Colonic mucosa (tissue), 4 donors: ENCODE data around the gene ZNF197. TPM values are rescaled to one million over a fixed set of nuclear protein-coding genes. Genes with fewer than 3 reads are reported as not detected.

Experiments used
- DNase-seq: peaks from one replicate; pipeline ENCODE4 v3.0.0-alpha.2; 2020
- H3K27ac ChIP-seq: fragments of 200-600 bp; one replicate; pipeline ENCODE4 v1.8.0; 2021
- H3K27me3 ChIP-seq: fragments of 200-600 bp; one replicate; pipeline ENCODE4 v1.8.0; 2021
- H3K36me3 ChIP-seq: fragments of 200-600 bp; one replicate; pipeline ENCODE4 v1.8.0; 2021
- H3K4me1 ChIP-seq: fragments of 200-600 bp; one replicate; pipeline ENCODE4 v1.8.0; 2021; ENCODE audit warnings: mild to moderate bottlenecking
- H3K4me3 ChIP-seq: fragments of 200-600 bp; one replicate; pipeline ENCODE4 v1.8.0; 2021
- H3K9ac ChIP-seq, 2 donors: one replicate each; pipeline ENCODE4 v1.7.0; 2013; ENCODE audit warnings: control low read depth in 2 of 2, low read depth in 2 of 2, low read length in 2 of 2
- H3K9me3 ChIP-seq: fragments of 200-600 bp; one replicate; pipeline ENCODE4 v1.8.0; 2021
- CTCF ChIP-seq: fragments of 200-600 bp; IDR thresholded peaks from one replicate; pipeline ENCODE4 v1.8.0; 2022; ENCODE audit warnings: antibody characterized with exemption, mild to moderate bottlenecking
- intact Hi-C: fragments of 100-400 bp; cut with DNase I; formaldehyde crosslinking; loops from one replicate; pipeline ENCODE4 v1.14.1; 2022
- total RNA-seq, 2 donors: library from RNA; stranded (reverse); fragmentation: NEBNext Ultra II Directional in 1 of 2; extraction: Animal tissue kit (Norgen Biotek cat#: 25700) in 1 of 2; gene quantifications; one replicate each; pipeline ENCODE4 v1.2.1, GENCODE V29; 2021
- donor health status: healthy.
- donor health status: DM: no; HTN: no; CAD: no.
- donor health status: DM: no; HTN: no; CAD: no.

ZNF197 gene
- total RNA-seq, 2 donors from 2014 or later: 10.5 to 13.5 TPM

- Histone ChIP-seq H3K4me1 (no peaks in the 10 kb centered on the region), H3K36me3 (peaks cover 4% of the 10 kb centered on the region), H3K9me3 (no peaks in the 10 kb centered on the region), H3K27me3 (no peaks in the 10 kb centered on the region), H3K9ac (no peak overlapping the region), H3K27ac (no peak overlapping the region), H3K4me3 (no peak overlapping the region)
- no peak for DNase-seq
- intact Hi-C loops: no loop called here
- TF ChIP-seq CTCF: no peak
Measured at GRCh38 chr3:44632193-44632592, 7.4 kb downstream of the ZNF197 start.

- no peak overlapping the region for H3K4me3 ChIP-seq
- no peak overlapping the region for H3K27ac ChIP-seq
- peaks cover 18% of the 10 kb centered on the region for H3K9me3 ChIP-seq
- H3K27me3 ChIP-seq: no peaks in the 10 kb centered on the region
- peaks cover 20% of the 10 kb centered on the region for H3K36me3 ChIP-seq
- no peak overlapping the region for H3K9ac ChIP-seq
- H3K4me1 ChIP-seq: no peaks in the 10 kb centered on the region
- intact Hi-C loops: no loop called here
- TF ChIP-seq CTCF: no peak
- DNase-seq: no peak
Measured at GRCh38 chr3:44642337-44642736, 17.5 kb downstream of the ZNF197 start.

- no peaks in the 10 kb centered on the region for H3K27me3 ChIP-seq
- H3K4me1 ChIP-seq: no peaks in the 10 kb centered on the region
- H3K27ac ChIP-seq: no peak overlapping the region
- no peak for DNase-seq
- intact Hi-C loops: no loop called here
- TF ChIP-seq CTCF: no peak
- peaks cover 18% of the 10 kb centered on the region for H3K9me3 ChIP-seq
- no peak overlapping the region for H3K4me3 ChIP-seq
- H3K9ac ChIP-seq: no peak overlapping the region
- H3K36me3 ChIP-seq: peaks cover 20% of the 10 kb centered on the region
Measured at GRCh38 chr3:44643024-44643423, 18.2 kb downstream of the ZNF197 start.

- Histone ChIP-seq H3K4me3 (no peak overlapping the region), H3K36me3 (peaks cover 3% of the 10 kb centered on the region), H3K27me3 (no peaks in the 10 kb centered on the region), H3K9ac (no peak overlapping the region), H3K27ac (no peak overlapping the region), H3K4me1 (no peaks in the 10 kb centered on the region), H3K9me3 (peaks cover 5% of the 10 kb centered on the region)
- intact Hi-C loops: no loop called here
- no peak for TF ChIP-seq CTCF
- no peak for DNase-seq
Measured at GRCh38 chr3:44647771-44648170, 22.9 kb downstream of the ZNF197 start.

GRCh38 chr3:44648564-44649229, 23.9 kb downstream of the ZNF197 start, which contains the start of gene ZNF35:
Gene ZNF35, plus strand, starts transcription at chr3:44648732. Its CDS starts 2,336 bp downstream, at chr3:44651068.
- no peaks in the 10 kb centered on the region for H3K36me3 ChIP-seq
- peak; percentile 84 for DNase-seq
- no peaks in the 10 kb centered on the region for H3K27me3 ChIP-seq
- H3K9ac ChIP-seq: peak within 1 kb of the TSS; percentile 86
- H3K9me3 ChIP-seq: peaks cover 4% of the 10 kb centered on the region
- H3K4me3 ChIP-seq: peak within 1 kb of the TSS; percentile 88
- intact Hi-C loops: no loop called here
- no peak for TF ChIP-seq CTCF
- H3K4me1 ChIP-seq: no peaks in the 10 kb centered on the region
- H3K27ac ChIP-seq: no peak within 1 kb of the TSS
